ENCODE data around the gene TSPAN4. TPM values are rescaled to one million over a fixed set of nuclear protein-coding genes. Genes with fewer than 3 reads are reported as not detected.

TSPAN4 gene, protein sequence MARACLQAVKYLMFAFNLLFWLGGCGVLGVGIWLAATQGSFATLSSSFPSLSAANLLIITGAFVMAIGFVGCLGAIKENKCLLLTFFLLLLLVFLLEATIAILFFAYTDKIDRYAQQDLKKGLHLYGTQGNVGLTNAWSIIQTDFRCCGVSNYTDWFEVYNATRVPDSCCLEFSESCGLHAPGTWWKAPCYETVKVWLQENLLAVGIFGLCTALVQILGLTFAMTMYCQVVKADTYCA
- 75.3 TPM for total RNA-seq

DNA sequence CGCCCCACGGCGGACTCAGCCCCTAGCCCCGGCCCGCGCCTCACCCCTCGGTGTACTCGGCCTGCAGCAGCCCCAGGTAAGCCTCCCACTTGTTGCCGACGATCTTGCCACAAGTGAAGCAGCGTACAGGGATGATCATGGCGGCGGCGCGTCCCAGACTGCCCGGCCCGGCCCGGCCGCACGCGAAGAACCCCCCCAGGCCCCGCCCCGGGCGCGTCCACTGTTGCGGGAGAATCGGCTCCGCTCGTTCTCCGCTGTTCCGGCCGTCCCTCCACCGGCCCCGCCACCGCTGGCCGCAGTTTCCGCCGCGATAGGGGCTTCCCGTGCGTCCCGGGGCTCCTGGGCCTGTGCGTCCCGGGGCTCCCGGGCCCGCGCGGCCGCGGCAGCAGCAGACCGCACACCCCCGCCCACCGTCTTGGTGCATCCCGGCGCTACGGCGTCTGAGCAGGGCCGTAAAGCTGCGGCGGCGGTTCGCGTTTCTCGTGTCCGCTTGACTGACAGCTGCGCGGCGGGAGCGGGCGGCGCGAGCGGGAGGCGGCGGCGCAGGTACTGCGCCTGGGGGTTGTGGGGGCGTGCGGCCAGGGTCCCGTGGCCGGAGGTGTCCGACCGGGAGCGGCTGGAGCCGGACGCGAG, at the start of gene TSPAN4, which contains the start of gene POLR2L:
Gene TSPAN4 (plus strand): TSS at position 483 of the 633 bp plus-strand sequence. CDS start 7,453 bp downstream, outside the sequence.
Gene POLR2L (minus strand): TSS at position 160 of the 633 bp plus-strand sequence. CDS start 21 bp downstream, at position 139.

GRCh38 chr11:798093-798713, 44.4 kb upstream of the TSPAN4 start, which contains the start of gene SLC25A22:
SLC25A22 (minus strand) TSS chr11:798281; CDS start chr11:795006, 3,275 bp downstream.

GRCh38 chr11:809287-810039, 33.2 kb upstream of the TSPAN4 start, which contains the start of gene RPLP2:
RPLP2 (plus strand) TSS chr11:809967; CDS start chr11:810235, 268 bp downstream.

DNA sequence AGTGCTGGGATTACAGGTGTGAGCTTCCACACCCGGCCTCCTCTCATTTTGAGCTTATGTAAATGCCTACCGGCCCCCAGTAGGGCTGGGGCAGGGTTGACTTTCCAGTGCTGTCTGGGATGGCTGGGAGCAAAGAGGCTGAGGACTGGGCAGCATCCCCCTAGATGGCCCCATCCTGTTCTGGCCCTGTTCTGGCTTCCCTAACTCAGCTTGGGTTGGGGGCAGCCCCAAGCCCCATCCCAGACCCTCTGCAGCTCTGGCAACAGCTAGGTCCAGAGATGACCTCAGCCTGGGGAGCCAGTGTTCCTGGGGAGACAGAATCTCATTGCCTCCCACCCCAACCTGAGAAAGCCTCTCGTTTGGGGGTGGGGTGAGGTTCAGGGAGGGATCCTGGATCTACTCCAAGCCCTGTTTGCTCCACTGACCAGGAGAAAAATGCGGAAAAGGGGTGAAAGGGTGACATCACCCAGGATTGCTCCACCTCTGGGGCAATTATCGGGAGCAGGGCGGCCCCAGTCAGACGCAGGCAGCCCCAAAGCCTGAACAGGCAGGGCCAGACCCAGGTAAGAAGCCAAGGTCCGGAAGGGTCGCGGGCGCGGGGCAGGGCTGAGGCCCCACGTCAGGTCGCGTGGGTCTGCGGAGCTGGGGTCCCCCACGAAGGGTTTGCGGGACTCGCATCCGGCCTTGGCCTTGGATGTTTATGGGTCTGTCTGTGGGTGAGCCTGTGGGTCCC, 24.1 kb upstream of the TSPAN4 start, which contains the start of gene PNPLA2:
Gene PNPLA2 (plus strand): TSS at position 519 of the 733 bp plus-strand sequence. CDS start 805 bp downstream, outside the sequence.

GRCh38 chr11:827897-828192, 14.8 kb upstream of the TSPAN4 start, which contains the start of gene CRACR2B:
CRACR2B (plus strand) TSS chr11:827919; CDS start chr11:828608, 689 bp downstream.

GRCh38 chr11:832529-833113, 10.0 kb upstream of the TSPAN4 start, which contains the start of gene CD151:
CD151 (plus strand) TSS chr11:832952; CDS start chr11:836070, 3,118 bp downstream.

DNA sequence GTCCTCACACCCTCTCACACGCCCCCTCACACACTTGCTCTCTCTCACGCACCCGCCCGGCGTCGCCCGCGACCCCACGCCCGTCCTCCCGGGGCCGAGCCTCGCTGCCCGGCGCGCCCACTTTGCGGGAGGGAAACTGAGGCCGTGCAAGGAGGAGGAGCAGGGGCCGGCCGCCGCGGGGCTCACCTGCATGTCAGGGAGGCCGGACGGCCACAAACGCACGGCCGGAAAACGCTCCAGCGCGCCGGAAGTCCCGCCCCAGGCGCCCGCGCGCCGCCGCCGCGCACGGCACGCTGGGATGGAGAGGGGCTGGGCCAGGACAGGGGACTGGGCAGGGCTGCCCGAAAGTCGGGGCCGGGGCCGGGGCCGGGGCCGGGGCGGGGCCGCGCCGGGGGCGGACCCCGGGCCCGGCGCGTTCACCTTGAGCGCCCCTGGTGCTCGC, 68.0 kb downstream of the TSPAN4 start, which contains the start of gene CHID1:
Gene CHID1 (minus strand): TSS at position 222 of the 442 bp plus-strand sequence. CDS start 5,994 bp downstream, outside the sequence.

Small RNA genes within 50 kb of the gene (small RNA-seq; reads per million reads assigned to genes)
- not detected for gene SNORA52 (ENCODE audit: low replicate concordance)

Other genes starting within 250 kb of the TSPAN4 start
- 18.1 TPM for gene IRF7, start 226.9 kb upstream of the TSPAN4 start, total RNA-seq
- 21.3 TPM for gene CDHR5, start 217.9 kb upstream of the TSPAN4 start, total RNA-seq
- 7.6 TPM for gene SCT, start 215.7 kb upstream of the TSPAN4 start, total RNA-seq
- 1.3 TPM for gene DRD4, start 205.6 kb upstream of the TSPAN4 start, total RNA-seq
- 27.9 TPM for gene DEAF1, start 147.6 kb upstream of the TSPAN4 start, total RNA-seq
- 16.8 TPM for gene TMEM80, start 147.0 kb upstream of the TSPAN4 start, total RNA-seq
- gene EPS8L2, start 136.6 kb upstream of the TSPAN4 start, total RNA-seq = 137 TPM
- gene TALDO1, start 95.4 kb upstream of the TSPAN4 start, total RNA-seq = 118 TPM
- gene GATD1, start 65.4 kb upstream of the TSPAN4 start, total RNA-seq = 67.5 TPM
- 0.12 TPM for gene CEND1, start 52.8 kb upstream of the TSPAN4 start, total RNA-seq
- 10.7 TPM for gene SLC25A22, start 44.6 kb upstream of the TSPAN4 start, total RNA-seq
- 19.7 TPM for gene PIDD1, start 37.6 kb upstream of the TSPAN4 start, total RNA-seq
- 558 TPM for gene RPLP2, start 32.9 kb upstream of the TSPAN4 start, total RNA-seq
- gene PNPLA2, start 23.9 kb upstream of the TSPAN4 start, total RNA-seq = 76.7 TPM
- 12.9 TPM for gene CRACR2B, start 14.9 kb upstream of the TSPAN4 start, total RNA-seq
- gene CD151, start 9.9 kb upstream of the TSPAN4 start, total RNA-seq = 153 TPM
- gene POLR2L, start 323 bp upstream of the TSPAN4 start, total RNA-seq = 39.9 TPM
- gene CHID1, start 68.0 kb downstream of the TSPAN4 start, total RNA-seq = 55.0 TPM
- gene AP2A2, start 83.0 kb downstream of the TSPAN4 start, total RNA-seq = 93.0 TPM
- 5.0 TPM for gene MUC6, start 193.9 kb downstream of the TSPAN4 start, total RNA-seq
- gene MUC2, start 232.0 kb downstream of the TSPAN4 start, total RNA-seq = under 0.01 TPM

Measured in metanephros (tissue), 2 donors.